MCF 10A (cell line): ENCODE measurements around the gene LRFN4. TPM values are rescaled to one million over a fixed set of nuclear protein-coding genes. Genes with fewer than 3 reads are reported as not detected.
A peak's percentile ranks its signal among the peaks of the same experiment; 100 is the strongest.

ENCODE experiments used
- BruUV-seq: library from RNA; stranded (reverse); fragments of 400-500 nt; replicated peaks from 2 replicates; lab custom pipeline; 2021; lab: Mats Ljungman, UMichigan
- CTCF ChIA-PET: fragments of 300-600 bp; sonication (Branson Sonifier 250); formaldehyde crosslinking; extraction: SDS; loops from one replicate; lab custom pipeline; 2021; ENCODE audit warnings: antibody characterized with exemption, inconsistent platforms; lab: Yijun Ruan, JAX
- POLR2A ChIA-PET: fragments of 300-600, 350-650 bp; sonication (Branson Sonifier 250); formaldehyde crosslinking; extraction: SDS; loops from one replicate; lab custom pipeline; 2020; ENCODE audit warnings: antibody characterized with exemption, inconsistent platforms; lab: Yijun Ruan, JAX
- DNase-seq: peaks from one replicate; pipeline ENCODE4 v3.0.0-alpha.2; 2018; ENCODE audit not compliant: unreplicated experiment
- H3K27ac Mint-ChIP-seq: one replicate; pipeline ENCODE4 v1.8.0; 2022; ENCODE audit warnings: mild to moderate bottlenecking, low read depth, mixed read lengths; ENCODE audit not compliant: unreplicated experiment
- H3K27me3 Mint-ChIP-seq: one replicate; pipeline ENCODE4 v1.8.0; 2022; ENCODE audit warnings: mixed read lengths; ENCODE audit not compliant: insufficient read depth, unreplicated experiment
- H3K36me3 Mint-ChIP-seq: one replicate; pipeline ENCODE4 v1.8.0; 2022; ENCODE audit warnings: mild to moderate bottlenecking, moderate library complexity, mixed read lengths; ENCODE audit not compliant: insufficient read depth, unreplicated experiment
- H3K4me1 Mint-ChIP-seq: one replicate; pipeline ENCODE4 v1.8.0; 2022; ENCODE audit warnings: mixed read lengths; ENCODE audit not compliant: insufficient read depth, unreplicated experiment
- H3K4me3 Mint-ChIP-seq: one replicate; pipeline ENCODE4 v1.8.0; 2022; ENCODE audit warnings: mild to moderate bottlenecking, moderate library complexity, mixed read lengths; ENCODE audit not compliant: unreplicated experiment
- H3K9me3 Mint-ChIP-seq: one replicate; pipeline ENCODE4 v1.8.0; 2022; ENCODE audit warnings: mixed read lengths; ENCODE audit not compliant: unreplicated experiment
- intact Hi-C: fragments of 100-400 bp; cut with micrococcal nuclease; formaldehyde crosslinking; loops from 2 replicates; pipeline ENCODE4 v1.14.1; 2022
- total RNA-seq: library from RNA; stranded (reverse); gene quantifications from 2 replicates; pipeline ENCODE4 v1.2.3, GENCODE V29; 2022
- TF ChIP-seq, protein P1 (sequence below): fragments of 200-600 bp; IDR thresholded peaks from one replicate; pipeline ENCODE4 v1.8.0; 2022; ENCODE audit warnings: antibody characterized with exemption, mild to moderate bottlenecking; ENCODE audit not compliant: unreplicated experiment

LRFN4 gene
- total RNA-seq, 1 experiment from 2014 or later = 30.4 TPM

DNA sequence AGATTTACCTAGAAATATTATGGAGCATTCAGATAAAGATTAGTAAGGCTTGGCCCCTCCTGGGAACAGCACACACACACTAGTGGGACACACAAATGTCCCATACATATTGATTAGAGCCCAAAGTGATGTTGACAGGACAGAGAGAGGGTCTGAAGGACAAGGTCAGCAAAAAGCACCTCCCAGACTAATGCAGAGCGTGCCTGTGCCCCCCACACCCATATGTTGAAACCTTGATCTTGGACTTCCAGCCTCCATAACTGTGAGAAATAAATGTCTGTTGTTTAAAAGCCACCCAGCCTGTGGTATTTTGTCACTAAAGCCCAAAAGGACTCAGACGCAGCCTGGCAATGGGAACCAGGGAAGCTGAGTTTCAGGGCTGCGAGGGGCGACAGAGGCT lies 27.6 kb downstream of the LRFN4 start:
- Mint-ChIP-seq H3K4me3 (no peak overlapping the region), H3K36me3 (peaks cover 6% of the 10 kb centered on the region), H3K4me1 (peaks cover 46% of the 10 kb centered on the region), H3K9me3 (no peaks in the 10 kb centered on the region), H3K27me3 (no peaks in the 10 kb centered on the region), H3K27ac (no peak overlapping the region)
- BruUV-seq = no TSS peak
- ChIA-PET CTCF (interaction anchor here (0.7 kb wide), 1 partner anchor 11 kb away, joined by 4 read pairs; no protein-coding TSS in a partner anchor), POLR2A (interaction anchor here (1.4 kb wide), 1 partner anchor 87 kb away, joined by 5 read pairs; no protein-coding TSS in a partner anchor)
- intact Hi-C loops = no loop called here
- no peak for DNase-seq
- TF ChIP-seq, protein P1, sequence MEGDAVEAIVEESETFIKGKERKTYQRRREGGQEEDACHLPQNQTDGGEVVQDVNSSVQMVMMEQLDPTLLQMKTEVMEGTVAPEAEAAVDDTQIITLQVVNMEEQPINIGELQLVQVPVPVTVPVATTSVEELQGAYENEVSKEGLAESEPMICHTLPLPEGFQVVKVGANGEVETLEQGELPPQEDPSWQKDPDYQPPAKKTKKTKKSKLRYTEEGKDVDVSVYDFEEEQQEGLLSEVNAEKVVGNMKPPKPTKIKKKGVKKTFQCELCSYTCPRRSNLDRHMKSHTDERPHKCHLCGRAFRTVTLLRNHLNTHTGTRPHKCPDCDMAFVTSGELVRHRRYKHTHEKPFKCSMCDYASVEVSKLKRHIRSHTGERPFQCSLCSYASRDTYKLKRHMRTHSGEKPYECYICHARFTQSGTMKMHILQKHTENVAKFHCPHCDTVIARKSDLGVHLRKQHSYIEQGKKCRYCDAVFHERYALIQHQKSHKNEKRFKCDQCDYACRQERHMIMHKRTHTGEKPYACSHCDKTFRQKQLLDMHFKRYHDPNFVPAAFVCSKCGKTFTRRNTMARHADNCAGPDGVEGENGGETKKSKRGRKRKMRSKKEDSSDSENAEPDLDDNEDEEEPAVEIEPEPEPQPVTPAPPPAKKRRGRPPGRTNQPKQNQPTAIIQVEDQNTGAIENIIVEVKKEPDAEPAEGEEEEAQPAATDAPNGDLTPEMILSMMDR = no peak

DNA sequence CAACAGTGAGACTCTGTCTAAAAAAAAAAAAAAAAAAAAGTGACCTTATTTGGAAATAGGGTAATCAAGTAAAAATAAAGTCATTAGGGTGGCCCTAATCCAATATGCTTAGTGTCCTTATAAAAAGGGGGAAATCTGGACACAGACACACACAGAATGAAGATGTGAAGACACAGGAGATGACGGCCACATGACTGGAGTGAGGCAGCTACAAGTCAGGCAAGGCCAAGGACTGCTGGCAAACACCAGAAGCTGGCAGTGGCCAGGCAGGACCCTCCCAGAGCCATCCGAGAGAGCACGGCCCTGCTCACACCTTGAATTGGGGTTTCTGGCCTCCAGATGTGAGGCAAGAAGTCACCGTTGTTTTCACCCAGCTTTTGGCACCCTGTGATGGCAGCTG lies 28.6 kb downstream of the LRFN4 start:
- Mint-ChIP-seq H3K27ac (no peak overlapping the region), H3K4me1 (peaks cover 38% of the 10 kb centered on the region), H3K4me3 (no peak overlapping the region), H3K36me3 (peaks cover 6% of the 10 kb centered on the region), H3K9me3 (no peaks in the 10 kb centered on the region), H3K27me3 (no peaks in the 10 kb centered on the region)
- CTCF ChIA-PET = interaction anchor here (0.6 kb wide), 1 partner anchor 294 kb away, joined by 3 read pairs; no protein-coding TSS in a partner anchor
- no peak for DNase-seq
- BruUV-seq = no TSS peak
- intact Hi-C loops = no loop called here
- TF ChIP-seq, protein P1 = no peak
- POLR2A ChIA-PET = interaction anchor here (0.6 to 1.4 kb wide), 3 partner anchors 45 to 86 kb away, joined by 3 to 5 read pairs (median 3); no protein-coding TSS in a partner anchor

DNA sequence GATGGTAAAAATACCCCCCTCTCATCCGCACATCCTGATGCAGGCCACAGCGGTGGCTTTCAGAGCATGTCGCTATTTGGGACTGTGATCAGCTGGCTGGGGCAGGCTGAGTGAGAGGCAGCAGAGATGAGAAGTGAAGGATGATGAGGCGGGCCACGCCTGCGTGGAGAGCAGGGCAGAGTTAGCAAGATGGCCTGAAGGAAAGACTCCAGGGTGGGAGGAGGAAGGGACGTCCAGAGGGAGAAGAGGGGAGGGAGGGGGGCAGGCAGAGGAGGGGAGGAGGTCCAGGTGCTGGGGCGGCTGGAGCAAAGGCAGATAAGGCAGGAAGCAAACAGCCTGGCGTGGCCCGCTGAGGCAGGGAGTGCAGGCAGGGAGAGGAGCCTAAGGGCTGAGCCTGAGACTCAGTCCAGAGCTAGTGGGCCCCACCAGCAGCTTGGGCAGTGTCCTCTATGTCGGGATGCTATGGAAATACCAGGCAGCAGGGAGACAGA lies 29.1 kb downstream of the LRFN4 start:
- intact Hi-C loops = no loop called here
- Mint-ChIP-seq H3K4me3 (no peak overlapping the region), H3K9me3 (no peaks in the 10 kb centered on the region), H3K36me3 (peaks cover 6% of the 10 kb centered on the region), H3K27me3 (no peaks in the 10 kb centered on the region), H3K4me1 (peaks cover 34% of the 10 kb centered on the region), H3K27ac (no peak overlapping the region)
- ChIA-PET CTCF (interaction anchor here (0.6 to 0.7 kb wide), 2 partner anchors 88 to 295 kb away, joined by 3 to 6 read pairs; no protein-coding TSS in a partner anchor), POLR2A (interaction anchor here (0.6 to 1.5 kb wide), 5 partner anchors 17 to 73 kb away, joined by 3 to 4 read pairs (median 3); partner anchors contain the start of gene PC)
- DNase-seq = no peak
- TF ChIP-seq, protein P1 = no peak
- no TSS peak for BruUV-seq

DNA sequence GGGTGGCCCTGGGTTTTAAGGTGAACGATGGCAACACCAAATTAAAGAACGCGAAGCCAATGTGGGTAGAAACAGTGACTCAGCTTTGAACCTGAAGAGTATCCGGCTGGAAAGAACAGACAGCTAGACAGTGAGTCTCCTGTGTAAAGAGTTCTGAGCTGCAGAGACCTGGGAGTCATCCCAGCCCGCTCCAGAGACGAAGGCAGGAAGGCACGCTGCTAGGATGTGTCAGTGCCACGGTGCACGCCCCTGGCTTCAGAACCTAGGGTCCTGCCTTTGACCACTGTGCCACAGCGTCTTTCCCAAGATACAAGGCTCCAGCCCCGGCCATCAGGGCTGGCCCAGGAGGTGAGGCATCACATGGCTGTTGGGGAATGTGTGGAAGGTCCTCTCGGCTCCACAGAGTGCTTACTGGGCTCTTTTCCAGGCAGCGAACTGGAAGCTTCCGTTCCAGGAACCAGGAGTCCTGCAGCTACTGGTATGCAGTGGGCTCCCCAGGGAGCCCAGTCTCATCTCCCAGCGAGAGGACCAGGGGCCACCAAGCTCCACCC lies 29.9 kb downstream of the LRFN4 start:
- H3K27ac Mint-ChIP-seq = no peak overlapping the region
- DNase-seq = peak; percentile 19
- intact Hi-C loops = no loop called here
- CTCF ChIA-PET = interaction anchor here (0.7 kb wide), 1 partner anchor 88 kb away, joined by 6 read pairs; no protein-coding TSS in a partner anchor
- no TSS peak for BruUV-seq
- H3K36me3 Mint-ChIP-seq = peaks cover 9% of the 10 kb centered on the region
- POLR2A ChIA-PET = interaction anchor here (1.2 to 1.5 kb wide), 2 partner anchors 48 to 72 kb away, joined by 3 to 4 read pairs; partner anchors contain the start of gene PC
- H3K4me1 Mint-ChIP-seq = peaks cover 30% of the 10 kb centered on the region
- TF ChIP-seq, protein P1 = no peak
- no peaks in the 10 kb centered on the region for H3K27me3 Mint-ChIP-seq
- no peaks in the 10 kb centered on the region for H3K9me3 Mint-ChIP-seq
- no peak overlapping the region for H3K4me3 Mint-ChIP-seq
